ENCODE measurements around the gene CFAP57.

GRCh38 chr1:43171312-43171875 lies 736 bp upstream of the CFAP57 start:
- no peak for TF ChIP-seq CTCF (IDR thresholded peaks at IDR 0.05)
- TF ChIP-seq POLR2A (IDR thresholded peaks at IDR 0.05): no peak
